Measurements from ENCODE around the gene MAP1LC3B.

The MAP1LC3B gene

DNA sequence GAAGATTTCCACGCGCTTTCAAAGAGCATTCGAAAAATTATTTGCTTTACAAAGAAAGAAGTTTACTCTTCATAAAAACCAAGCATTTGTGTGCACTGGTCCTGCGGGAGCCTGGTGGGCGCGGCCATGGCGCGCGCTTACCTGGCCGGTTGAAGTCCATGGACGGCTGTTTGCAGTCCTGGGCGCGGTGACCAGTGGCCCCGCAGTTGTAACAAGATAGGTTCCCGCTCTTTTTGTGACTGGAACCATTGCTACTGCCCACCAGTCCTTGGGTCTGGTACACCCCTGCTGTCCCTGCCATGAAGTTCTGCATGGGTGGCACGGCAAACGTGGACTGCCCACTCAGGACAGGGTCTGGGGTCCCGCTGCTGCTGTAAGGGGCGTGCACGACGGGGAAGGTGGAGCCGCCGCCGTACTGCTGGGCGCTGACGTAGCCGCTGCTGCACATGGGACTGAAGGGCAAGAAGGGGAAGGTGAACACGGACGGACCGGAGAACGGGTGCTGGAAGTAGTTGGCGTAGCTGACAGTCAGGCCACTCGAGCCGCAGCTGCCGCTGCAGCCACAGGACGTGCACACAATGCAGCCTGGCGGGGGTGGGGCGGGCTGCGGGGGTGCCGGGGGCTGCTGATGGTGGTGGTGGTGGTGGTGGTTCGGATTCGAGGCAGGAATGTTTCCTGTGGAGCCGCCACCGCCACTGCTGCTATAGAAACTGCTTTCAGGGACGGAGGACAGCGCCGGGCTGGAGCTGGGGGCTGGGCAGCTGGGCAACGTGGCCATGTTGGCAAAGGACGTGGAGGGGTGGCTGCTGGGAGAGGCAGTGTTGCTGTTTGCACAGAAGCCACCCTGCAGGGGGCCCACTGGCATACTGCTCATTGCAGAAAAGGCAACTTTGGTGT is 19.5 kb downstream of the MAP1LC3B start:
- no peak for DNase-seq

DNA sequence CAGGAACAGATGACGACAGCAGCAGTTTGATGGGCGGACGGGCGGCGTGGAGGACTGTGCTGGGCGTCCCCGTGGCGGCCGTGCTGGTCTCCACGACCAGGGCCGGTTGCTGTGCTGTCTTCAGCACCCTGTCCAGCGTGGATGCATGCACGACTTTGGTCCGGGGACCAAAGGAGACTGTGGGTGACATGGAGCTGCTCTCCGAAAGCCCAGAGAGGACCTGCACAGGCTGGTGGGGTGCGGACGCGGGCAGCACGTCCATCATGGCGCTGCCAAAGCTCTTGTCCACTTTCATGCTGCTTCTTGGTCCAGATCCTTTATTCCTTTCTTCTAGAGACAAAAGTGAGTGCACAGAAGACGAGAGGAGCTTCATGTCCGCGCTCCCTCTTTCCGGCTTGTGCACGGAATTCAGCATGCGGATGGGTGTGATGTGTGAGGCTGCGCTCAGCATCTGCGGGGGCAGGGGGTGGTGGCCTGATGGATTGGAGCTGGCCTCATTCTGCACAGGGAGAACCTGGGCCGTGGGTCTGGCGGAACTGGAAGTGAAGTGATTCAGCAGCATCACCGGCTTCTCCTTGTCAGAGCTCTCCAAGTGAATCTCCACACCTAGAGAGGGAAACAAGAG is 20.3 kb downstream of the MAP1LC3B start:
- DNase-seq: no peak

DNA sequence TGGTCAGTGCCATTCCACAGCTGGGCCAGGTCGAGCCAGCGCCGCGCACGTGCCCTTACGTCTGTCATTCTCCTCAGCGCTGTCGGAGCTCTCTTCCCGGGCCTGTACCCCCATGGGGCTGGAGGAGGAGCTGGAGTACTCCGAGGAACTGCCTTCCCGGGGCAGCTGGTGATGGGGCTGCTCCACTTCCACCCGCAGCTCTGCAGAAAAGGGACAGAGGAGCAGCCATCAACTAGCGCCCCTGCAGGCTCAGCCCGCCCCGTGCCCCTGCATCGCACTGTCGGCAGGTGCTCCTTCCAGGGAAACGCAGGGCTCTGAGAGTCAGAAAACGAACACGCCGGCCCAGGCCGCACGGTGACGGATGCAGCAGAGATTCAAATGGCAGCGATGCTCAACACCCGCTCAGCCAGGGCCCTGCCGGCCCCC is 20.9 kb downstream of the MAP1LC3B start:
- DNase-seq: no peak

DNA sequence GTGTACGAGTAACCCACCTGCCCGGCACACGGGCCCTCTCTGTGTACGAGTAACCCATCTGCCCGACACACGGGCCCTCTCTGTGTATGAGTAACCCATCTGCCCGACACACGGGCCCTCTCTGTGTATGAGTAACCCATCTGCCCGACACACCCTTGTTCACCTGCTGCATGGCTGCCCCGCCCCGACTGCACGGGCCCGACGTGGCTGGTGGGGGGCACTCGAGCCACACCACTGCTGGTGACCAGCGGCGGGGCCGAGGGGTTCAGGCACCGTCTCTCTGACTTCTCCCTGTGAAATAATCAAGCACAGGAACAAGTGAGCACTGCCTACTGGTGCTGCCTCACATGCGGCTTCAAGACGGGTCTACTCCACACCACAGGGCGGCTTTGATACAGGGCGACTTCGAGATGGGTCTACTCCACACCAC is 22.1 kb downstream of the MAP1LC3B start:
- no peak for DNase-seq

DNA sequence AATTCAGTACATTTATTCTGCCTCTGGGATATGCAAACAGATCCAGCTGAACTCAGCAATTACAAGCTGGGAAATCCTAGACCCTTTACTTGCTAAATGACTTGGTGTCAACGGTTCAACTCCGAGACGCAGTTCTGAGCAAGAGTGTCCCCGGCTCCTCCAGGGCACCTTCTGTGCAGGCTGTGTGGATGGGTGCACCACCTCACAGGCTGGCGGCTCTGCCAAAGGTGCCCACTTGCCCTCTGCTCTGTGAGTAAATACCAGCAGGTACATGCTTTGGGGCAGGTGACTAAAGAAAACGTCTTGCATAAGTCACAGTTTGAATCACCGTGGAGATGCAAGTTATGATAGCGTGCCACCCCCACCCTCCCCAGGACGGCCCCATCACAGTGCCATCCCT is 23.3 kb downstream of the MAP1LC3B start:
- DNase-seq: no peak

DNA sequence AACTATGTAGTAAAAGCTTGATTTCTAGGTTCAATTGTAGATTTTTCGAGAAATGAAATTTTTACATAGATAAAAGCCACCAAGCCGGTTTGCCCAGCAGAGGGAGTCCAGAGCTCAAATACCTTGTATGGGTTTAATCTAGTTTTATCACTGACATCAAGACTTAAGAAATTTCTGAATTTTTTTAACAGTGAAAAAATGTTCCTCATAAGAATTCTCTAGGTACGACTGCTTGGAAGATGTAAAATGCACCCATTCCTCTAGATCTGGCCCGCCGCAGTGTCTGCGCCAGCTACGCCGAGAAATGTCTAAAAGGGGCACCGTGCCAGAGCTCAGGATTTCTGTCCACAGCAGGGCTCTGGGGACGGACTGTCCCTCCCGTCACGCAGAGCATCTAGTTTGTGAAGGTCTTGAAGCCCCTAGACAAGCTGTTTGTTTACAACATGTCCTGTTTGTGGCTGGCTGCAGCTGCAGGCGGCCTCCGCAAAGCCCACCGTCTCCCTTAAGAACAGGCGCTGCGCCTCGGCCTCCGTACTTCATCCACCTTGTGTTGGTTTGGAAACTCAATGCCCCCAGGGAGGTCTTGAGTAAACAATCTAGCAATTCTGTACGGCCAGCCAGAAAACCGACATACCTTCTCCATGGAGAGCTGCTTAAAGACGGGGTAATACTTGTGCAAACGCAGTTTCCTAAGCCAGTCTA is 24.8 kb downstream of the MAP1LC3B start:
- DNase-seq: no peak

DNA sequence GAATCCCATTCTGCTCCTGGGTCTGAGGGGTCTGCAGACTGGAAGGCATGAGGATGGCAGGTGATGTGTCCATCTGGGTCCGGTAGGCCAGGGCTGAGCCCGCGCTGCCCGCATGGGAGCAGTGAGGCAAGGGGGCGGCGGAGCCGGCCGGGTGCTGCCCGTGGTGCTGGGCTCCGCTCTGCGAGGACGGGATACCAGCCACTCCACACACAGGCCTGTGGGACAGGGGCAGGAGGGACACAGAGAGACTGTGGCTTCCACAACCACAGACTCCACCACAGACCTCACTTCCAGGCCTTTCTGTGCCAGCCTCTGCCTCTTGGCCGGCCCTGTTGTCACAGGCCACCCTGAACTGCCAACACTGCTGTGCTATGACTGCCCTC is 25.4 kb downstream of the MAP1LC3B start:
- DNase-seq: no peak

DNA sequence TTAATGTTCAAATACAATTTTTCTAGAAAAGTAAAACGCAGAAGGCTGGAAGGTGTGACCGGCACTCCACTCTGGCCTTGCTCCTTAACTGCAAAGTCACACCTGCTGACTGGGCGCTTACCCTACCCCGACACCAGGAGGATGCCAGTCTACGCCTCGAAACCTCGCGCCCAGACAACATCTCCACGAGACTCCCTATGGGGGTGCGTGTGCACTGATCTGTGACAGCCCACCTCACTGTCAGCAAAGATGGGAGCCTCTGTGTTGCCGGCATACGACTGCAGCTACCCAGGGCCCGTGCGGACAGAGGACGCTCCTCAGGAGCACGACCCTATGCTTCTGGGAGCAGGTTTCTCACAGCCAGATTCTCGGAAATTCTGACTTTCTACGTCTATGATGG is 26.1 kb downstream of the MAP1LC3B start:
- no peak for DNase-seq

DNA sequence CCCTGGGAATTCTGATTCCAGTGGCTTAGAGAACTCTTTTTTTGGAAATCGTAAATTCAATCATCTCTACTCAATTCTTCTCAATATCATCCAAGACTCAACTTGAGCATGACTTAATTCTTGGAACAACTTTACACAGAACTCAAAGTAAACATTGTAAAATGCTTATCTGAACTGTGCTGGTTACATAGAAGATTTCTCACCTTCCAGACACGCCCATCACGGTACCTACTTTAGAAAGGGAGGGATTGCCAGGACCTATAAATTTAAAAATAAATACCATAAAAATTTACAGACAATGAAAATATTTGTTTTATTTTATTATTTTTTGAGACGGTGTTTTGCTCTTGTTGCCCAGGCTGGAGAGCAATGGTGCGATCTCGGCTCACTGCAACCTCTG is 26.5 kb downstream of the MAP1LC3B start:
- no peak for DNase-seq

DNA sequence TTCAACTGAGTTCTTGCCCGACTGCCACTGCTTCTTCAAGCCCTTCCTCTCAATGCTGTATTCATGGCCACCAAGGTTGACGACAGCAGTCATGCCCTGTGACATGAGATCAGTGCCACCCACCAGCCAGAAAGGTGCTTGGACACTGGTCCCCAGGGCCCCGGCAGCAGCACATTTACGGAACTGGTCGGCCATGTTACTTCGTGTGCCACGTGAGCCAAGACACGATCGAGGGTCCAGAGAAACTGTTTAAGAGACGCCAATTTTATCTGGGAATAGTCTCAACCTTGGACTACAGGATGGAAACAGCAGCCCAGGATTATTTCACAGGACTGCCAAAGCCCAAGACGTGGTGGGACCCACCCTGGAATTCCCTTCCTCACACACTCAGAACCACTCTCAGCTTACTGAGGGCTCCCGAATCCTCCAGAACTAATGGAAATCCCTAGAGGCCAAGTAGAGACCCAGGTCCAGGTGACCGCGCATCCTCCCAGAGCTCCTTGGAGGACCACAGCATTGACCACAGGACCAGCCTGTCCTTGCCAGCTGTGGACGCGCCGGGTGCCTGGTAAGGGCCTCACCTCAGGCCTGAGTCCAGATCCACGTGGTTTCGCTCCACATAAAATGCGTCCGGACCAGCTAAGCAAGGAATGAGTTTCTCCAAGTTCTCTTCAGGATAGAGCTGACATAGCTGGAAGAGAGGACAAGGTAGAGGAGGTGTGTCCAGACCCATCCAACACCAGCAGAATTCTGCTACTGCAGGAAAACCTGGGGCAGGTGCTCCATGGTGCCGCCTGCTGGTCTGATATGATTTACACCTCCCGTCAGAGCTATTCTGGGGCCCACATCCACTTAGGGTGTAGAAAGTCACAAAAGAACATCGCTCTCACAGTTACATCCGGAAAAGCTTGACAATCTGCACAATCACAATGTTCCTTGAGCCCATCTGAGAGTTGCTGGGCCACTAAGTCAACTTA is 28.2 kb downstream of the MAP1LC3B start:
- DNase-seq: no peak

DNA sequence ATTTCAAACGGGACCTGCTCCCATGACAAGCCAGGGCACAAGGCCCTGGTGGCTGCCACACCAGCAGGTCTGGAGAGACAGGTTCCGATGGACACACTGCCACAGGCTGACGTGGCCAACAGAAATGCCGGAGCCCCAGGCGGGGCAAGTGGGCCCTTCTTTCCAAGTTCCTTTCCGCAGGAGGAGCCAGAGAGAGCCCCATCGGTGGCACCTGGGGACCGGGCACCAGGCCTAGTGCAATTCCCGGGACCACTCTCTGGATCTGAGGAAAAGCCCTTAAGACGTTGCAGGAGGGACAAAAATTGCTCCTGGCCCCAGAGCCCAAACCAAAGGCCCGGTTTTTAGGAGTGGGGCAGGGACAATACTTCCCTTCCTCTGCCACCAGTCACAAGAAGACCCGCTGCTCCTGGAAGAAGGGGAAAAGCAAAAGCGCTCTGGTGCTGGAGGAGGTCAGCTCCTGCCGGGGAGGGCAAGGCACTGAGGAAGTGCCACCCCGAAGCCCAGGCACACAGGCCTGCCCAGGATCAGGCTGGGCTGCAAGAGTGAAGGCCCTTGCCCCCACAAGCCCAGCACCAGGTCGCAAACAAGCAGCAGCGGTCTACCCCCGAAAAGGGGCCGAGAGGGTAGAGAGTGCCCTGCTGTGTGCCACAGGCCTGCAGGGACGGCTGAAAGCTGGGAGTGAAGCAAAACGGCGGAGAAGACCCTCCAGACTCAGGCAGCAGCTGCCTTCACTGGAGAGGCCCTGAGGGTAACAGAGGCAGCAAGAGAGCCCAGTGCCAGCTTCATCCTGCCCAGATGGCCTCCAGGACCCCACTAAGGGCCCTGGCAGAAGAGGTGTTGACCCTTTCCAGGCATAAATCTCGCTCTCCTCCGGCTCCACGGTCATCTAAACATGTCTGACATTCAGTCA is 29.1 kb downstream of the MAP1LC3B start:
- no peak for DNase-seq

DNA sequence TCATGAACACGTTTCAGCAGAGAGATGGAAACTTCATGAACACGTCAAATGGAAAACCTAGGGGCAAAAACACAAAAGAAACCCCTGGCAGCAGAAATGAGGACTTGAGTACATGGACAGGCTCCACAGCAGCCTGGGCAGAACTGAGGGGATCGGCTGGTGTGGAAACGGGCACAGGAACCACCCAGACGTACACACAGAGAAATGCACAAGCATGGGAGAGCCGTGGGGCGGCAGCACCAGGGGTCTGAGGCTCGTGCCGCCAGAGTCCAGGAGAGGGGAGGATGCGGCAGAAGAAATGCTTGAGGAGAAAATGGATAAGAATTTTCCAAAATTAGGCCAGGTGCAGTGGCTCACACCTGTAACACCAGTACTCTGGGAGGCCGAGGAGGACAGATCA is 30.0 kb downstream of the MAP1LC3B start:
- no peak for DNase-seq

DNA sequence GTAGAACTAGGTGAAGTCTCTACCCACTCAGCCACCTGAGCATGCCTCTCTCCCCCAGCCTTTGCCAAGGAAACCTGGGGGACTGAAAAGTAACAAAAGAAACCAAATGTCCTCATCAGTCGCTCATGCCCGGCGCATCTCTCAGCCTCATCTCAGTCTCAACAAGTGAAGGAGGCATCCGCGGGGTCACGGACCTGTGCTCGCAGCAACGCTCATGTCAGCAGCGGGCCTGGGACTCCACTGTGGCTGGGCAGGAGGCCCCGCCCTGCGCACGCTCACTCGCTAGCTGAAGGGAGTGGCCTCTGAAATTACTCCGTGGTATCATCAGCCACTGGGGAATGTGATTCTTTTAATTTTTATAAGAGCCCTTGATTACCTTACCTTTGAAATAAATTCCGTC is 31.3 kb downstream of the MAP1LC3B start:
- no peak for DNase-seq

DNA sequence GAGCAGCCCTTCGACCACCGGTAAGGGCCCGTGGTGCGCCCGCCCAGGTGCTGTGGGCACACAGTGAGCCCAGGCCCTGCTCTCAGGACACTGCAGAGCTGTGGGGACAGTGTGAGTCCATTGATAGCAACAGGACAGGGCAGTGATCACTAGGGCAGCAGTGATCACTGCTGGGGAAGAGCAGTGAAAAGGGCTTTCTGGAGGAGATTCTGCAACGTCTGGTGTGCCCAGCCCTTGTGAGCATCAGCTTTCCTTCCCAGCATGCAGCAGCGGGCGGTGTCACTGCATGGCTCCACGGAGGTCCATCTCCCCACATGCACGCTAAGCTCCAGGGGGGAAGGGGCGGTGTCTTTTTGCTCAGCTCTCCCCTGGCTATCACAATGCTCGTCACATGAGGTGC is 32.1 kb downstream of the MAP1LC3B start:
- no peak for DNase-seq

DNA sequence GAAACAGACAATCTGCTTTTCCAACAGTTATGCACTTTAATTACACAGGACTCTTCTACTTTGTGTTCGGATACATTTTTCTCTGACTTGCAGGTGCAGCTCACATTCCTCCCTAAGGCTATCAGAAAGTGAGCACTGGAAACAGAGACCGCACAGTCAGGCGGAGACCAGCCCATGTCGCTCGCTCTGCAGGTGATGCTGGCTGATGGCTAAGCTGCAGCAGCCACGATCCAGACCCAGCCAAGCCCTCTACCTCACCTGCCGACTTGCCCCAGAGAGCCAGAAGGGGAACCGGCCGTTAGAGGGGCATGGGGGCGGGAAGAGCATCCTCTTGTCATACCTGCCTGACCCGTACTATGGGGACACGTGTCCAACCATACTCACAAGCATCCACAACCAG is 33.8 kb downstream of the MAP1LC3B start:
- DNase-seq: no peak

DNA sequence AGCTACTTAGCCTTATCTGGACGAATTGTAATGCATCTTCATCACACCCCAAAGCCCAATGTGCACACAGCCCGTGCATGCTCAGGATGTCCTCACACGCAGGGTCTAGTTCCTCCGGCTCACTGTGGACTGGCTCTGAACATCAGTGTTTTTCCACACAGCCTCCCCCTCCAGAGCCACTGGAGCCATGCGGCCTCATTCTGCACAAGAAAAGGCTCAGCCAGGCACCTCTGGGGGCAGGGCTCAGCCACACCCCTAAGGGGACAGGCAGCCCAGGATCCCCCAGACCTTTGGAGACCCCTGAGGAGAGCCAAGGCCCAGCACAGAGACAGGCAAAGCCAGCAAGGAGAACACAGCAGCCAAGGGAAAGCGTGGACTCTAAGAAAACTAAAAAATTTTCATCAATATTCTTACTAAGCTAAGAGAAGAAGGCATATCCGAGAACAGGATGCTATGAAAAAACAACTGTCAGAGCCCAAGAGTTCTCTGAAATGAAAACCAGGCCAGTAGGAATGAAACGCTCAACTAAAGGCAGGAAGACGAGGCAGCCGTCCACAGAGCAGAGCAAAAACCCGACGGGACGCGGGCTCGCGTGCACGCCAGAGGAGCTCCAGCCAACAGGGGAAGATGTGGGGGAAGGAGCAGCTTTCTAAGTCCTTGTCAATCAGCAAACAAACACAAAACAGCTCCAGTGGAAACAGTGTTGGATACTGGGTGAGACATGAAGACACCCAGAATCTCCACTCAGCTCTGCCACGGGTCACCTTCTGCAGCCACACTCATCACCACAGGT is 34.5 kb downstream of the MAP1LC3B start:
- no peak for DNase-seq

DNA sequence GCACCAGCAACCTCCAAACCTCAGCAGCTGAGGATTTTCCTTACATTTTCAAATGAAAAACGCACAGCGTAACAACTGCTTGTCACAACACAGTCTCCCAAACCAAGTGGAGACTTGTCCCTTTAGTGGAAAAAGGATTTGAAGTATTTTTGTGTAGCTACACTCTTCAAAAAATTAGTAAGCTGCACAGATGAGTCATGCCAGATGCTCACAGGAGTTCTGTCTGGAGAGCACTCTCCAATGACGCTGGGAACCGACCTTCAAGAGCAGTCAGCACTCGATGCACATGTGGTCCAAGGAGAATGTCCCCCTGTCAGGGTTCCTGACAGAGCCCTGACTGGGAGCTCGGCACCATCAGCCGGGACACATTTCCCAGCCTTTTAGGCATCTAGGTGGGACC is 39.8 kb downstream of the MAP1LC3B start:
- DNase-seq: no peak

DNA sequence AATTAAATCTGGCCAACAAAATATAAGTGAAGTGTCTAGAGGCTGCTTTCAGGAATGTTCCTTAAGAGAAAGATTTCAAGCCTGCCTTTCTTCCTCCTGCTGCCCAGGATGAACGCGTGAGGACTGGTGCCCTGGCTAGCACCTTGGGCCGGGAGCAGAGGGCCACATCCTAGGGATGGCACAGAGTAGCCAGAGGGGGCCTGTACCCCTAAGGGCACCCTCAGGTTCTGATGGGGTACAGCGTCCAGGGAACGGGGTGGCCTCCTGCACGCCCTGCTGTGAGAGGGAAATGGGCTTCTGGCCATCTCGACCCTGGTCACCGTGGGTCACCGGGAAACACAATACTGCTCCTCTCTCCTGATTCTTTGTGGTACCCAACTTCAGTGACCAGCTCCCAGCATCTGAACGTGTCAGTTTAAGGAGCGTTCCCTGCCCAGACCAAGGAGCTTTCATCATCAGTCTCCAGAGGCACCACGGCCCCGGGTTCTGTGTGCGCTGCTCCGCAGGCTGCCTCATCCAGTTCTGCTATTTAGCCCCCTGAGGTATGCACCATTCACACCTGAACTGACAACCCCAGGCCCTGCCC is 40.3 kb downstream of the MAP1LC3B start:
- DNase-seq: no peak

DNA sequence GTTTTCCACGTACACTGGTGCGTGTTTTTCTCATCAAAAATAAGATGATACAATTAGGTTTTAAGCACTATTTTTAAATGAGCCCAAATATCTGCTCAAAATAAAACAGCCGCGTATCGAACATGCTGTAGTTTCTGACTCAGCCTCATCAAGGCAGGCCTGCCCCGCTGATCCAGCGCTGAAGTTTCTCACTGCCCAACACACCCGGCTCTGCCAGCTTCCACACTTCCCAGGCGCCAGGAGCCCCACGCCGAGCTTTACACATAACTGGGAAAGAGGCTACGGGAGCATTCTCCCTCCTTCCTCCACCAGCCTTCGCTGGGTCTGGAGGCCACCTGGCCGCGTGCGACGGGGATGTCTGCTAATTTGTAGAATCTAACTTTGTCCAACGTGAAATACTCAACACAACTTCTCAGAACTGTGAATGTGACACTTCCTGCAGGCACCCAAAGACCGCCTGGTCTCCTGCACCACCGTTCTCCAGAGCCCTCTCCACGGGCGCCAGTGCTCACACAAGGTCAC is 42.1 kb downstream of the MAP1LC3B start:
- DNase-seq: no peak

Measured in activated CD4-positive, CD25-positive, alpha-beta regulatory T cell treated with anti-CD3 and anti-CD28 coated beads, Interleukin-2, amount 50 U/mL, for 72 hours (primary cell).